GM19463 (cell line): ENCODE data around the gene HCK.

Source experiments
- ATAC-seq: cut with Tn5 transposase; IDR thresholded peaks from one replicate; pipeline ENCODE4 v1.9.1; 2021; ENCODE audit warnings: mild to moderate bottlenecking, moderate library complexity; ENCODE audit not compliant: unreplicated experiment

HCK gene

DNA sequence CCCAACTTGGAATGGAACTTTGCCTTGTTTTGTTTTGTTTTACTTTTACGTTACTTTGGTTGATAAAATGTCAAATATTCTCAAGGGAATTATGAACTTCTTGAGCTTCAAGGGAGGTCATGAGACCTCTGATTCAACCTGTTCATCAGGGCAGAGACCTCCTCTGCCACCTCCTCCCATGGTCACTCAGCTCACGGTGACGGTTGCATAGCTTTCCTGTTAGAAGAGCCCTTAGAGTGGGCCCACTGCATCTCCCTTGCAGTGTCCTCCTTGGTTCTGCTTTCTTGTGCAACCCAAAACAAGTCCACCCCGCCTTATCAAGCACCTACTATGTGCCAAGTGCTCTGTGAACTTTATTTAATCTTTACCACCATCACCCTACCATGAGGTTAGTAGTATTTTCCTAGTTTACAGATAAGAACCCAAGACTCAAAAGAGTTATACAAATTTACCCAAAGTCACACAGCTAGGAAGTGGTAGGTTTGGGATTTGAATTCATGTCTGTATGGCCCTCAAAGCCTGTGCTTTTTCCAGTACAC is 72.9 kb downstream of the HCK start:
- no peak for ATAC-seq

DNA sequence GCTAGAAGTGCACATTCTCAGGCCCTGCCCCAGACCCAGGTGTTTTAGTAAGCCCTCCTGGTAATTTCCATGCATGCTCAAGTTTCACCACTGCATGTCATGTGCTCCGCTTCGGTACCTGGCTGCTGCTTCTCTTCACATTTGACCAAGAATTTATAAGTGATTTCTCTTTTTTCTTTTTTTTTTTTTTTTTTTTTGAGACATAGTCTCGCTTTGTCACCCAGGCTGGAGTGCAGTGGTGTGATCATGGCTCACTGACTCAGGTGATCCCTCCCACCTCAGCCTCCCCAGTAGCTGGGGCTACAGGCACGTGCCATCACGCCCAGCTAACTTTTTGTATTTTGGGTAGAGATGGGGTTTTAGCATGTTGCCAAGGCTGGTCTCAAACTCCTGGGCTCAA is 73.5 kb downstream of the HCK start:
- ATAC-seq = no peak

DNA sequence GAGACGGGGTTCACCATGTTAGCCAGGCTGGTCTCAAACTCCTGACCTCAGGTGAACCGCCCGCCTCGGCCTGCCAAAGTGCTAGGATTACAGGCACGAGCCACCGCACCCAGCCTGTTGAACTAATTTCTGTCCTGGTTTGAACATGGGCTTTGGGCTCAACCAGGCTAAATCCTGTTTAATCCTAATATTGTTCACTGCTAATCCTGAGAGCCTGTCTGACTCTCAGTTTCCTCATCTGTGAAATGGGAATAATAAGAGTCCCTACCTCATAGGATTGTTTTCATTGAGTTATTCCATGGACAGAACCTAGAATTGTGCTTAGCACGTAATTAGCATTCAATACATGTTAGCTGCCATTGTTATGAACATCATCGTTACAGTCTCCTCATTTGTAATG is 74.9 kb downstream of the HCK start:
- no peak for ATAC-seq

DNA sequence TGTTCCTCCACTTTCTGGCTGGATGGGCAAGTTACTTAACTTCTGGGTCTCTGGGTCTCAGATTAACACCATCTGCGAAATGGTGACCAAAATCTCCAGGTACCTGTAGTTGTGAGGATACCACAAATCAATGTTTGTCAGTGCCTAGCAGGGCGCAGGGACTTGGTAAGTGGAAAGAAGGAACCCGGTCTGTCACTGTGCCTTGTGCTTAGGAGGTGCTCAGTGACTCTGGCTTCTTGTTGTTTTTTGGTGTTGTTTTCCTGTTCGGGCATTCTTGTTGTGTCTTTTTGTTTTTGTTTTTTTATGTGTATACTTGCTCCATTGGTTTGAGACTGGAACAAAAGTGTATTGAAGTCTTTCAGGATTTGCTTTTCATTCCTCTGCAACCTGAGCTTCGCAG is 75.3 kb downstream of the HCK start:
- ATAC-seq = no peak

DNA sequence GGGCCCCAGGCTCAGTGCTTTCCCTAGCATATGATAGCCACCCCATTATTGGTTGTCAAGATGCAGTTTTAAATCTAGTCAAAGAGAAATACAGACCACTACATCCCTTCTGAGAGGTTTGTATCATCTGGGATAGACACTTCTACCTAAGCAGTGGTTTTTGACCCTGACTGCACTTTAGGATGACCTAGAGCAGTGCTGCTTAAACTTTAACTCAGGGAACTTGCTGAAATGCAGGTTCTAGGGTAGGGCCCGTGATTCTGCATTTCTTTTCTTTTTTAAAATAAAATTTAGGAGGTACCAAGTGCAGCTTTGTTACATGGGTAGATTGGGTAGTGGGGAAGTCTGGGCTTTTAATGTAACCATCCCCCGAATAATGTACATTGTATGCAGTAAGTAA is 76.1 kb downstream of the HCK start:
- no peak for ATAC-seq

DNA sequence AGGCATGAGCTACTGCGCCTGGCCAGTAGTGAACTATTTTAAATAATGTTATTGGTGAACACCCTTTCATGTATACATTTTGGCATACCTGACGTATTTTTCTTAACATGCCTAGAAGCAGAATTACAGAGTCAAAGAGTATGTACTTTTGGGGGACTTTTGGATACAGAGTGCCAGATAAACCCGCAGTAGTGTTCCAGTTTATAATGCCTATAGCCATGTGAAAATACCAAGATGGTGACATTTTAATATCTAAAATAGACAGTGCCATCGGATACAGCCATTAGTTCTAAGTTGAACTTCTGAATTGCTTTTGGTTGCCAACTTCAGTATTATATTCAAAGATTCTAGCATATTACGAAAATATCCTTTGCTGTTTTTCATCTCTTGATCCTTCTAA is 77.8 kb downstream of the HCK start:
- no peak for ATAC-seq

DNA sequence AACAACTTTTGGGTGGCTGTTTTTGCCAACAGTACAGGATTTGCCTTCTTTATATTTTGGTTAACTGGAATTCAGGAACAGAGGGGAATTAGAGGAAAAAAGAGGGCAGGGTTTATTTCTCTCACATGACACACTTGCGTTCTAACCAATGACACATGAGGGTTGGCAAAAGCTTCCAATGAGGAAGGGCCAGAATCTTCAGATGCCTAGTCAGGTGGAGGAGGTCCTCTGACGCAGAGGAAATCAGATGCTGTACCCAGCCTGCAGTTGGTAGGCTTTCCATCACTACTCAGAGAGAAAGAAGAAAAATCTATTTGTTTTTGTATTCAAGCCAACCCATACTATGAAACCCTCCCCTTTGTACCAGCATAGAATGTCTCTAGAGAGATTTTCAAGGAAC is 78.3 kb downstream of the HCK start:
- no peak for ATAC-seq

DNA sequence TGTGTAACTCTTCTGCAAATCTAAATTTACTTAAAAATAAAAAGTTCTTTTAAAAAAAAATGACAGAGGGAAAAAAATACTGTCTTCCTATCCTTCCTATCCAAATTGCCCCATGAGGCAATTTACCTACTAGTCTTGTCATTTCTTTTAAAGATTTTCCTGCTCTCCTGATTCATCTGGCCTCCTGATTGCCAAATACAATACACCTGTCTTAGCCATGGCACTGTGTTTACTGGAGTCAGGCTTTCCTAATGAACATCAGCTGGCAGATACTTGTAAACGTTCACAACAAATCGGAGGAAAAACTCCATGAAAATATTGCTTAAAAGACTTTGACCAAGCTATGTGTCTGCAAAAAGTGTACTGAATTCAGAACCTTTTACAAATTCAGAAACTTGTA is 78.9 kb downstream of the HCK start:
- no peak for ATAC-seq

DNA sequence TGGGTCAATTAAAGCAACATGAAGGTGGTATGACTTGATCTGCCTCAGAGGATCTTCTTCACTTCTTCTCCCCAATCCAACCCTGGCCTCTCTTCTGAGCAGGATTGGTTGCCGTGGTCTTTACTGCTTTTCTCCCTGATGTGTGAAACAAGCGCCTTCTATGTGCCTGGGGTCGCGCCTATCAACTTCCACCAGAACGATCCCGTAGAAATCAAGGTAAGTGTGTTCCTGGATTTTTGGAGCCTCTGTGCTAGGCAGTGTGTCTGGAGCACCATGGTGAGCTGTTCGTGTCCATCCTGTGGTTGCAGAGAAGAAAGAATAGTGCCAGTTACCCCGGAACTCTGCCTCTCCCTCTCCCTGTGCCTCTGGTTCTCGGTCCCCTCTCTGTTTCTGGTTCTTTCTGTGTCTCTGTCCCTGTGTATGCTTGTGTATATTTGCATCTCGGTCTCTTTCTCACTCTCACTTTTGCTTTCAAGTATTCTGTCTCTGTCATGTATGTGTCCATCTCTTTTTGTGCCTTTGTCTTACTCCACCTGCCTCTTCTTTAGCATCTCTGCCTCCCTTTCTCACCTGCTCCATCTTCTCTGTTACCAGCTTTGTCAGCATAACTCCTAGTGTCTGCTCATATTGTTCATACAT is 81.0 kb downstream of the HCK start:
- peak; percentile 88 for ATAC-seq

DNA sequence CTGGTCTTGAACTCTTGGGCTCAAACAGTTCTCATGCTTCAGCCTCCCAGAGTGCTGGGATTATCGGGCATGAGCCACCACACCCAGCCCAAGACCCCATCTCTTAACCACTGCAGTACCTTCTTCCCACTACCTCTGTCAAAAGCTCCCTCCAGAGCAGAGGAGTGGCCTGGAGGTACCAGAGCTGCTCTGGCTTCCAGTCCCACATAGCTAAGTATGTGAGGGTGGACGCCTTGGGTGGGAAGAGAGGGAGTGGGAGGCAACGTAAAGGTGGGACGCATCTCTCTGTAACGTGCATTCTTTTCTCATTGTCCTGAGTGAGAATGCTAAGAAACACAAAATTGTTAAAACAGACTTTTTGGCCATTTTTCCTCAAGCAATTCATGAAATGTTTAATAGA is 82.0 kb downstream of the HCK start:
- no peak for ATAC-seq

DNA sequence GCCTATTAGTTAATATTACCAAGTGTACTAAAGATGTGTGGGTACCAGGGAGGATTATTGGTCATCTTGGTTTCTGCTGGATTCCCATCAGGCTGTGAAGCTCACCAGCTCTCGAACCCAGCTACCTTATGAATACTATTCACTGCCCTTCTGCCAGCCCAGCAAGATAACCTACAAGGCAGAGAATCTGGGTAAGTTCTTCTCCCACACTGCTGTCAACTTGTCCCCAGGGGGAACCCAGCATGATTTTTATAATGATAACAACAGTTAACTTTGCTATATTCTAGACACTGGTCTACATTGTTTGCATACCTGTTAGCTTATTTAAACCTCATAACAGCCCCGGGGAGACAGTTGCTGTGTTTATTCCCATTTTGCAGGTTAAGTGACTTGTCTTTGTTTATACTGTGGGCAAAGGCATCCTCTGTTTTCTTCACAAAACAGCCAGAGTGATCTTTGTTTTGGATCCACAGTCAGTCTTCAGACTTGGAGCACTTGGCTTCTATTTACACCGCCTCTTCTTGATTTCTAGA is 84.0 kb downstream of the HCK start:
- ATAC-seq = no peak

DNA sequence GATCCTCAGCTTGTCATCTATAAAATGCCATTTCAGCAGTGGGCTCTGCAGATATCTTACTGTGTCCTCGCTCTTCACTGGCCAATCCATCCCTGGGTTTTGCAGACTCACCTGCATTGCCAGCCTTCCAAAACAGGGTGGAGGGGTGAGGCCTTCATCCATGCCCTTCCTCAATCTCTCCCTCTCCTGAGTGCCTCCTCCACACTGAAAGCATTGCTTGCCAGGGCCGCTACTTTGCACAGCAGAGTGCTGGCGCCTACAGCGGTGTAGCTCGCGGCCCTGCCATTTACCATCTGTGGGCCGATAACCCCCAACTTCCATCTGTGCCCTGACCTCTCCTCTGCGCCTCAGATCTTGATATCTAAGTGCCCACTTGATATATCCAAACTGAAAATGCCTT is 86.9 kb downstream of the HCK start:
- no peak for ATAC-seq

DNA sequence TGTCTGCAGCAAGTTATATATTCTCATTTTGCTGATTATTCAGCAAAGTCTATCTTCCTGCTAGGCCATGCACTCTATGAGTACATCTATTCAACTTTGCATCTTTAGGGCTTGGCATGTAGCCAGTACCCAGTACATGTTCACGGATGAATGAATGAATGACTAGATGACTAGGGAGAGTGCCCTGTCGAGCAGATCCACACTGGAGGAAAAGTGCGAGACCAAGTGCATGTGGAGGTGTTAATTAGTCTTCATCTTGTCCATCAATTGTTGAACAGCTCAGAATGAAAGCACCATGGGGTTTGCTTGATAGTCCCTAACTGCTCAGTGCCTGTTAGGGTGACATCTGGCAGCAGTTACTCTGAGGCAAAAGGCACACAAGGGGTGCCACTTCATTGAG is 87.9 kb downstream of the HCK start:
- ATAC-seq = no peak

DNA sequence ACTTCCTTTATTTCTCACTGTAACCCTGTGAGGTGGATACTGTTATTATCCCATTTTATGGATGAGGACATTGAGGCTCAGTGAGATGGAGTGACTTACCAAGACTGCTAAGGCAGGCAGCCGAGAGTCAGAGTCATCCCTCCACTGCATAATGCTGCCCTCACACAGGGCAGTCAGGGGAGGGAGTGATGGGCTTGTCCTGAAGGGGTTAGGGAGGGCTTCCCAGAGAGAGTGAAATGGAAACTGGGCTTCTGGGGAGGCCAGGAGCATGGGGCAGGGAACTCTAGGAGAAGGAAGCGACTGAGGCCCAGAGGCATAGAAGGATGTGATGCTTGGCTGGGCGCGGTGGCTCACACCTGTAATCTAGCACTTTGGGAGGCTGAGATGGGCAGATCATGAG is 88.6 kb downstream of the HCK start:
- no peak for ATAC-seq

DNA sequence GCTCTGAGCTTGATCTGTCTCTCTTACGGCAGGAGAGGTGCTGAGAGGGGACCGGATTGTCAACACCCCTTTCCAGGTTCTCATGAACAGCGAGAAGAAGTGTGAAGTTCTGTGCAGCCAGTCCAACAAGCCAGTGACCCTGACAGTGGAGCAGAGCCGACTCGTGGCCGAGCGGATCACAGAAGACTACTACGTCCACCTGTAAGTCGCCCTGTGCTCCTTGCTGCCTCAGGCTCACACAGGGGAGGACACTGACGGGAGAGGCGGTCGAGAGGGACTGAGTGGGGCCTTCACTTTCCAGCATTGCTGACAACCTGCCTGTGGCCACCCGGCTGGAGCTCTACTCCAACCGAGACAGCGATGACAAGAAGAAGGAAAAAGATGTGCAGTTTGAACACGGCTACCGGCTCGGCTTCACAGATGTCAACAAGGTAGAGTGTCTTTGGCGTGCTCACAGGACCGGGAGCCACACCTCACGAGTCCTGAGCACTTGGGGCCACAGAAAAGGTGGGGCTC is 89.5 kb downstream of the HCK start:
- no peak for ATAC-seq

DNA sequence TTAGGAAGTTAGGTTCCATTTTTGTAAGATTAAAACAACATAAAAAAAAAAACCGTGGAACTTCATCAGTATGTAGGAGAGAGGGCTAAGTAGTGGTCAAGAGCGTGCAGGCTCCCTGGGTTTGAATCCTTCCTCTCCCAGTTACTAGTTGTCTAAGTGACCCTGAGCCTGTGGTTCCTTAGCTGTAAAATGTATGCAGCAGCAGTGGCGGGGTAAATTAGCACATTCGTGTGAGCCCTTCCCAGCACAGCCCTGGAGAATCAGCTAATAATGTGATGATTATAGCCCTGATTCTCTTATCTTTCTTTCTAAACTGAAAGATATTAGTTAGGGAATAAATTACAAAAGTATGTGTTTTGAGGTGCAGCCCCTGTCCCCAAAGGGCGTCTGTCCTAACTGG is 90.0 kb downstream of the HCK start:
- no peak for ATAC-seq

DNA sequence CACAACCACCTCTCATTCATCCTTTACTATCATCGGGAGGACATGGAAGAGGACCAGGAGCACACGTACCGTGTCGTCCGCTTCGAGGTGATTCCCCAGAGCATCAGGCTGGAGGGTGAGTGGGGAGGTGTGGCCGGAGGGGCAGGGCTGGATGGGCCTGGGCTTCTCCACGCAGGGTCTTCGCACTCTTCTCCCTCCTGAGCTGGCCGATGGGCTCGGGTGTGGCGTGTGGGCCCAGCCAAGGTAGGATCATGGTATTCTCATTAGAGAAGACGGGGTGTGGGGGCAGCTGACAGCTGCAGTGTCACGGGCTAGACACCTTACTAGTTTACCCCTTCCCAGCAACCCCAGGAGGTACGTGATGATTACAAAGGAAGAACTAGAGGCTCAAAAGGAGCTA is 90.9 kb downstream of the HCK start:
- no peak for ATAC-seq

DNA sequence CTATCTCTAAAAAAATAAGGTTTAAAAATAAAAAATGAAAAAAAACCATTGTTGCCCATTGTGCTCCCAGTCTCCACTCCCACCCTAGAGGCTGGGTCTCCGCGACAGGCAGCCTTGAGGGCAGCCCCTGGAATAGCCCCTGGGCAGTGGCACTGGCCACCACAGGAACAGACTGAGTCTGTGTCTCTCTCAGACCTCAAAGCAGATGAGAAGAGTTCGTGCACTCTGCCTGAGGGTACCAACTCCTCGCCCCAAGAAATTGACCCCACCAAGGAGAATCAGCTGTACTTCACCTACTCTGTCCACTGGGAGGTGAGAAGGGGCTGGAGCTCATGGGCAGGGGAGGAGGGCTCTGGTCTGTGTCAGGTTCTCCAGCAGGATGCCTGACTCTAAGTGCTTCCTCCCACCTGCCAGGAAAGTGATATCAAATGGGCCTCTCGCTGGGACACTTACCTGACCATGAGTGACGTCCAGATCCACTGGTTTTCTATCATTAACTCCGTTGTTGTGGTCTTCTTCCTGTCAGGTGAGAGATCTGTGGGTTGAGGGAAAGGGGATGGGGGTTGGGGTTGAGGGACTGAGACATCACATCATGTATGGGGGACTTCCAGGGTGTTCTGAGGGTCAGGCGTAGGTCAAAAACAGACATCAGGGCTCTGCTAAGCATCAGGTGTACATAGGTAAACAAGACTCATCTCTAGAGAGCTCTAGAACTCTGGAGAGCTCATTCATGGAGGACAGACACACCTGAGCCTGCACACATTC is 93.0 kb downstream of the HCK start:
- no peak for ATAC-seq

DNA sequence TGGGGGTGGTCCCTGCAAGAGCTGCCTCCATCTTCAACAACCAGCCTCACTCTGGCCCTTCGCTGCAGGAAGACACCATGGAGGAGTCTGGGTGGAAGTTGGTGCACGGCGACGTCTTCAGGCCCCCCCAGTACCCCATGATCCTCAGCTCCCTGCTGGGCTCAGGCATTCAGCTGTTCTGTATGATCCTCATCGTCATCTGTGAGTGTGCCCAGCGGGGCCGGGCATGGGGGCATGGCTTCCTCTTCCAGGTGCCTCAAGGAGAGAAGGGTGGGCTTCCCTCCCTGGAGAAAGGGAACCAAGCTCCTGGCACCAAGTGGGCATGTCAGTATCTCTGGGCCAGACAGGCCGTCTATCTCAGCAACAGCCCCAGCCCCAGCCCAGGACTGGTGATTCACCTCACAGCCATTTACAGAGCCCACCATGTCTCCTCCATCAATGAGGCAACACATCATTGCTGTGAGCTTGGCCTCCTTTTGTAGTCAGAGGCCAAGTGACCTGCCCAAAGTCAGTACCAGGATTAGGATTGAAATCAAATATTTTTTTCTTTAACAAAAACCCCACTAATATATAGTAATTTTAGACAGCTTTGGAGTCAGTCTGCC is 97.6 kb downstream of the HCK start:
- no peak for ATAC-seq

DNA sequence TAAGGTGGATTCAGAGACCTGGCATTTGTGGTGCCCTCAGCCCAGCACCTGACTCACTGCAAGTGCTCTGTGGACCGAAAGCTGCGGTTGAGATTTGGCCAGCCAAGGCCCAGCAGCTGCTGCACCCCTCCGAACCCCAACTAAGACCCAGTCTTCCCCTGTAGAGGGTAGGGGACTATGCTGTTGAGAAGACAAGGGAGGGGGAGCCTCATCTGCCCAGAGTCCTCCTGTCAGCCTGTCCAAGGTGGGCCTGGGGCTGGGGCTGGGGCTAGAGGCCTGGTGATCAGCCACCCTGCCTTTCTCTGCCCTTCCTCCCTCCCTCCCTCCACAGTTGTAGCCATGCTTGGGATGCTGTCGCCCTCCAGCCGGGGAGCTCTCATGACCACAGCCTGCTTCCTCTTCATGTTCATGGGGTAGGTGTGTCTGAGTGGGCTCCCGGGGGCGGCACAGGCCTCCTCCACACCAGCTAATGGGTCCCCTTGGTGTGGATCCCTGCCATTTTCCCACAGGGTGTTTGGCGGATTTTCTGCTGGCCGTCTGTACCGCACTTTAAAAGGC is 98.3 kb downstream of the HCK start:
- no peak for ATAC-seq
